Left colon (tissue), 2 donors: ENCODE measurements around the gene FHOD1. TPM values are rescaled to one million over a fixed set of nuclear protein-coding genes. Genes with fewer than 3 reads are reported as not detected.

Experiments used
- ATAC-seq: fragments of 200-7000 bp; cut with Tn5 transposase; one replicate; pipeline ENCODE4 v1.9.1; 2020; ENCODE audit warnings: mild to moderate bottlenecking, moderate library complexity
- DNase-seq, 2 donors: peaks; one replicate each; pipeline ENCODE4 v3.0.0-alpha.2; 2020
- intact Hi-C, 2 donors: fragments of 100-400 bp; cut with DNase I in 1 of 2; cut with micrococcal nuclease in 1 of 2; formaldehyde crosslinking; loops; one replicate each; pipeline versions ENCODE4 v1.11.2 to v1.14.0; 2022; cut with DNase I, micrococcal nuclease
- total RNA-seq, 2 donors: library from RNA; stranded (reverse); fragmentation: NEBNext Ultra II Directional; extraction: Animal tissue kit (Norgen Biotek cat#: 25700); gene quantifications; one replicate each; pipeline ENCODE4 v1.2.1, GENCODE V29; 2021
- donor health status: DM: no; HTN: no; CAD: no.
- donor health status: DM: yes; HTN: yes; CAD: no.

Gene FHOD1
- total RNA-seq, 2 donors from 2014 or later, result 29.7 to 42.7 TPM

GRCh38 chr16:67254801-67255552 is 7.7 kb upstream of the FHOD1 start:
- no peak for DNase-seq
- ATAC-seq, result peak; percentile 70
- intact Hi-C loops, result no loop called here

GRCh38 chr16:67252609-67253497 is 5.6 kb upstream of the FHOD1 start:
- intact Hi-C loops, result no loop called here
- DNase-seq (no peak), ATAC-seq (no peak)

- intact Hi-C loops, result no loop called here
- DNase-seq (no peak), ATAC-seq (no peak)
These were observed 2.7 kb upstream of the FHOD1 start for GRCh38 chr16:67250045-67250327.

- no peak for DNase-seq
- ATAC-seq, result no peak
- intact Hi-C loops, result no loop called here
These were observed 2.1 kb upstream of the FHOD1 start for GRCh38 chr16:67249178-67250044.

GRCh38 chr16:67248401-67249177 is 1.3 kb upstream of the FHOD1 start, which contains the start of gene SLC9A5:
Gene SLC9A5 (plus strand): TSS chr16:67248979. CDS start chr16:67249015, 36 bp downstream.
- DNase-seq, result no peak

GRCh38 chr16:67248073-67248400 is 756 bp upstream of the FHOD1 start:
- ATAC-seq (no peak), DNase-seq (no peak)
- intact Hi-C loops, result no loop called here

More at GRCh38 chr16:67248401-67249177, 1.3 kb upstream of the FHOD1 start, which contains the start of gene SLC9A5:
- intact Hi-C loops, result no loop called here
- no peak for ATAC-seq

- DNase-seq, result peak; percentile 95 to 96
- peak; percentile 81 for ATAC-seq
- intact Hi-C loops, result no loop called here
These were observed 507 bp downstream of the FHOD1 start for GRCh38 chr16:67246756-67247191.

- DNase-seq (peak; percentile 78), ATAC-seq (peak; percentile 33)
- intact Hi-C loops, result no loop called here
These were observed 1.1 kb downstream of the FHOD1 start for GRCh38 chr16:67246081-67246755.

- intact Hi-C loops, result no loop called here
- ATAC-seq (peak; percentile 3), DNase-seq (peak in 1 of 2 donors; percentile 79)
These were observed 1.6 kb downstream of the FHOD1 start for GRCh38 chr16:67245674-67246080.

GRCh38 chr16:67245186-67245585 is 2.1 kb downstream of the FHOD1 start:
- intact Hi-C loops, result no loop called here
- ATAC-seq (no peak), DNase-seq (no peak)

GRCh38 chr16:67244387-67245185 is 2.7 kb downstream of the FHOD1 start:
- intact Hi-C loops, result no loop called here
- no peak for ATAC-seq
- peak; percentile 57 to 85 for DNase-seq

GRCh38 chr16:67243481-67243880 is 3.8 kb downstream of the FHOD1 start:
- ATAC-seq (no peak), DNase-seq (no peak)
- intact Hi-C loops, result no loop called here

GRCh38 chr16:67242138-67242730 is 5.0 kb downstream of the FHOD1 start:
- ATAC-seq, result no peak
- intact Hi-C loops, result no loop called here
- DNase-seq, result no peak

GRCh38 chr16:67241008-67241900 is 6.0 kb downstream of the FHOD1 start:
- ATAC-seq, result peak; percentile 69
- peak; percentile 74 to 83 for DNase-seq
- intact Hi-C loops, result no loop called here

- intact Hi-C loops, result no loop called here
- ATAC-seq, result peak; percentile 13
- DNase-seq, result no peak
These were observed 6.8 kb downstream of the FHOD1 start for GRCh38 chr16:67240506-67240905.
